H9 (cell line): ENCODE measurements around the gene LCE1E. TPM values are rescaled to one million over a fixed set of nuclear protein-coding genes. Genes with fewer than 3 reads are reported as not detected.

ENCODE experiments used
- DNase-seq: peaks from one replicate; pipeline ENCODE4 v3.0.0-alpha.2; 2017
- H2AFZ ChIP-seq: one replicate; pipeline ENCODE4 v1.6.1; 2013; ENCODE audit warnings: mild to moderate bottlenecking, low read length, control low read depth, moderate library complexity
- H2AK5ac ChIP-seq: 2 replicates; pipeline ENCODE4 v1.6.1; 2013; ENCODE audit warnings: low read length, control low read depth, mixed read lengths; ENCODE audit not compliant: insufficient read length
- H2BK120ac ChIP-seq: one replicate; pipeline ENCODE4 v1.6.1; 2013; ENCODE audit warnings: low read depth, mild to moderate bottlenecking, low read length, control low read depth, inconsistent platforms; ENCODE audit not compliant: poor library complexity, severe bottlenecking
- H2BK12ac ChIP-seq: 2 replicates; pipeline ENCODE4 v1.6.1; 2013; ENCODE audit warnings: low read length, control low read depth, mixed read lengths, low read depth; ENCODE audit not compliant: insufficient read length
- H2BK15ac ChIP-seq: 2 replicates; pipeline ENCODE4 v1.6.1; 2013; ENCODE audit warnings: low read depth, low read length, control low read depth
- H2BK20ac ChIP-seq: one replicate; pipeline ENCODE4 v1.6.1; 2013; ENCODE audit warnings: low read depth, mild to moderate bottlenecking, low read length, control low read depth, inconsistent platforms; ENCODE audit not compliant: poor library complexity, severe bottlenecking
- H2BK5ac ChIP-seq: 2 replicates; pipeline ENCODE4 v1.6.1; 2013; ENCODE audit warnings: low read length, control low read depth, mixed read lengths; ENCODE audit not compliant: insufficient read length
- H3K14ac ChIP-seq: 2 replicates; pipeline ENCODE4 v1.6.1; 2013; ENCODE audit warnings: low read length, control low read depth; ENCODE audit not compliant: insufficient read depth
- H3K18ac ChIP-seq: 2 replicates; pipeline ENCODE4 v1.6.1; 2013; ENCODE audit warnings: low read depth, mild to moderate bottlenecking, mixed read lengths, low read length, control low read depth; ENCODE audit not compliant: insufficient read length
- H3K23ac ChIP-seq: 2 replicates; pipeline ENCODE4 v1.6.1; 2013; ENCODE audit warnings: low read length, control low read depth, mixed read lengths, low read depth; ENCODE audit not compliant: insufficient read length
- H3K23me2 ChIP-seq: 2 replicates; pipeline ENCODE4 v1.6.1; 2013; ENCODE audit warnings: low read depth, mild to moderate bottlenecking, mixed read lengths, low read length, control low read depth; ENCODE audit not compliant: insufficient read length, poor library complexity, severe bottlenecking
- H3K27ac ChIP-seq: 2 replicates; pipeline ENCODE4 v1.5.1; 2013; ENCODE audit warnings: low read length, control low read depth, mixed read lengths, low read depth; ENCODE audit not compliant: insufficient read length
- H3K27me3 ChIP-seq: 2 replicates; pipeline ENCODE4 v1.6.1; 2013; ENCODE audit warnings: low read length, control low read depth, inconsistent platforms; ENCODE audit not compliant: insufficient read depth
- H3K4ac ChIP-seq: 2 replicates; pipeline ENCODE4 v1.6.1; 2013; ENCODE audit warnings: low read depth, mild to moderate bottlenecking, control low read depth, inconsistent platforms, low read length, moderate library complexity
- H3K4me1 ChIP-seq: 2 replicates; pipeline ENCODE4 v1.6.1; 2013; ENCODE audit warnings: low read length, control low read depth, inconsistent platforms; ENCODE audit not compliant: insufficient read depth
- H3K4me2 ChIP-seq: 2 replicates; pipeline ENCODE4 v1.6.1; 2013; ENCODE audit warnings: low read length, control low read depth, mixed read lengths; ENCODE audit not compliant: insufficient read length, insufficient read depth
- H3K56ac ChIP-seq: 2 replicates; pipeline ENCODE4 v1.6.1; 2013; ENCODE audit warnings: low read depth, mild to moderate bottlenecking, mixed read lengths, low read length, control low read depth; ENCODE audit not compliant: insufficient read length
- H3K79me1 ChIP-seq: 2 replicates; pipeline ENCODE4 v1.6.1; 2013; ENCODE audit warnings: low read depth, mild to moderate bottlenecking, moderate library complexity, low read length, control low read depth, inconsistent platforms; ENCODE audit not compliant: insufficient read depth, poor library complexity, severe bottlenecking
- H3K79me2 ChIP-seq: 2 replicates; pipeline ENCODE4 v1.6.1; 2013; ENCODE audit warnings: low read length, control low read depth, inconsistent platforms; ENCODE audit not compliant: insufficient read depth
- H3K9ac ChIP-seq: 2 replicates; pipeline ENCODE4 v1.6.1; 2013; ENCODE audit warnings: low read length, control low read depth, mixed read lengths; ENCODE audit not compliant: insufficient read length; ENCODE audit errors: extremely low read depth
- H3K9me3 ChIP-seq: one replicate; pipeline ENCODE4 v1.6.1; 2013; ENCODE audit warnings: low read depth, low read length, inconsistent platforms; ENCODE audit not compliant: control insufficient read depth
- H3T11ph ChIP-seq: one replicate; pipeline ENCODE4 v1.6.1; 2013; ENCODE audit warnings: mild to moderate bottlenecking, low read length, control low read depth, inconsistent platforms
- H4K20me1 ChIP-seq: one replicate; pipeline ENCODE4 v1.6.1; 2013; ENCODE audit not compliant: control insufficient read depth, insufficient read length, insufficient read depth
- H4K5ac ChIP-seq: 2 replicates; pipeline ENCODE4 v1.6.1; 2013; ENCODE audit warnings: low read depth, mild to moderate bottlenecking, mixed read lengths, low read length, control low read depth; ENCODE audit not compliant: insufficient read length
- H4K8ac ChIP-seq: replicated peaks from 2 replicates; pipeline ENCODE4 v1.6.1; 2013; ENCODE audit warnings: low read length, control low read depth, mixed read lengths, low read depth; ENCODE audit not compliant: insufficient read length
- H4K91ac ChIP-seq: 2 replicates; pipeline ENCODE4 v1.6.1; 2013; ENCODE audit warnings: low read depth, mild to moderate bottlenecking, moderate library complexity, mixed read lengths, low read length, control low read depth; ENCODE audit not compliant: insufficient read length
- H3K27ac Mint-ChIP-seq, 3 experiments: 2 replicates in 2 of 3; 3 replicates in 1 of 3; pipeline ENCODE4 v1.8.0; 2020 to 2021; ENCODE audit warnings: mixed read lengths in 3 of 3, mild to moderate bottlenecking in 1 of 3, moderate library complexity in 1 of 3
- H3K27me3 Mint-ChIP-seq: 2 replicates; pipeline ENCODE4 v1.8.0; 2021; ENCODE audit warnings: low read depth, mild to moderate bottlenecking, moderate library complexity, mixed read lengths
- H3K36me3 Mint-ChIP-seq, 3 experiments: 2 replicates in 2 of 3; 3 replicates in 1 of 3; pipeline ENCODE4 v1.8.0; 2020 to 2021; ENCODE audit warnings: low read depth in 3 of 3, mixed read lengths in 3 of 3; ENCODE audit not compliant: insufficient read depth in 1 of 3
- H3K4me1 Mint-ChIP-seq, 2 experiments: 2 replicates each; pipeline ENCODE4 v1.8.0; 2020; ENCODE audit warnings: mixed read lengths in 2 of 2
- H3K4me3 Mint-ChIP-seq, 2 experiments: 2 replicates in 1 of 2; 3 replicates in 1 of 2; pipeline ENCODE4 v1.8.0; 2020 to 2021; ENCODE audit warnings: mild to moderate bottlenecking in 2 of 2, mixed read lengths in 2 of 2, moderate library complexity in 1 of 2
- H3K9me3 Mint-ChIP-seq, 2 experiments: 2 replicates in 1 of 2; 3 replicates in 1 of 2; pipeline ENCODE4 v1.8.0; 2020; ENCODE audit warnings: mild to moderate bottlenecking in 2 of 2, mixed read lengths in 2 of 2, moderate library complexity in 1 of 2
- CTCF ChIP-seq: fragments of 200-600 bp; sonication (generic); conservative IDR thresholded peaks from 3 replicates; pipeline ENCODE4 v1.8.0; 2021; ENCODE audit warnings: antibody characterized with exemption, mild to moderate bottlenecking
- WGBS: extraction: QIAGEN DNeasy Blood & Tissue Kit; methylation state at CpG from one replicate; pipeline ENCODE4 v1.1.7; 2013; ENCODE audit warnings: missing lambda C conversion rate, low lambda C conversion rate, mixed read lengths; ENCODE audit not compliant: insufficient read length; ENCODE audit errors: extremely low coverage; 5-methylcytosine and 5-hydroxymethylcytosine counted together
- total RNA-seq: library from RNA; stranded (reverse); gene quantifications from 2 replicates; pipeline ENCODE4 v1.2.1, GENCODE V29; 2021

LCE1E gene
- total RNA-seq, 1 experiment from 2014 or later, result not detected

GRCh38 chr1:152777510-152778137, 8.4 kb upstream of the LCE1E start:
- H3K4me1 ChIP-seq, result no peaks in the 10 kb centered on the region
- H3K4ac ChIP-seq, result no peak overlapping the region
- no peaks in the 10 kb centered on the region; the same call in 1 of the 2 replicates for H3K27me3 Mint-ChIP-seq
- DNase-seq, result no peak
- no peak overlapping the region for H2AK5ac ChIP-seq
- no peak for TF ChIP-seq CTCF
- H2BK120ac ChIP-seq, result no peak overlapping the region
- peaks cover 83 to 91% of the 10 kb centered on the region in 2 experiments for H3K9me3 Mint-ChIP-seq
- H2BK15ac ChIP-seq, result no peak overlapping the region
- no peak overlapping the region for H3K4me2 ChIP-seq
- H3K18ac ChIP-seq, result no peak overlapping the region
- no peak overlapping the region for H3K27ac Mint-ChIP-seq
- H2BK5ac ChIP-seq, result no peak overlapping the region
- H3K9me3 ChIP-seq, result peaks cover 61% of the 10 kb centered on the region
- WGBS, result no CpG with 5 or more reads among the region's 4 CpGs
- no peaks in the 10 kb centered on the region for H4K20me1 ChIP-seq
- H4K91ac ChIP-seq, result no peak overlapping the region
- no peaks in the 10 kb centered on the region for H3K79me1 ChIP-seq
- H2BK20ac ChIP-seq, result no peak overlapping the region
- no peaks in the 10 kb centered on the region for H3K4me1 Mint-ChIP-seq
- H4K5ac ChIP-seq, result no peak overlapping the region
- no peak overlapping the region for H3K23ac ChIP-seq
- H3K23me2 ChIP-seq, result no peaks in the 10 kb centered on the region
- no peak overlapping the region for H3K14ac ChIP-seq
- no peak overlapping the region for H2AFZ ChIP-seq
- no peak overlapping the region for H3K56ac ChIP-seq
- H3K79me2 ChIP-seq, result no peaks in the 10 kb centered on the region
- H3K9ac ChIP-seq, result no peak overlapping the region
- H2BK12ac ChIP-seq, result no peak overlapping the region
- no peak overlapping the region for H3K27ac ChIP-seq
- no peak overlapping the region for H3T11ph ChIP-seq
- no peak overlapping the region for H3K4me3 Mint-ChIP-seq
- H3K27me3 ChIP-seq, result no peaks in the 10 kb centered on the region
- H3K36me3 Mint-ChIP-seq, result peaks cover 5 to 26% (median 17%) of the 10 kb centered on the region in 3 experiments
- H4K8ac ChIP-seq, result no peak overlapping the region
